ENCODE measurements around the gene LSM8.
"Not testable (repeated sequence)": the region's sequence is repeated elsewhere in the genome, so short reads cannot be mapped to it uniquely, and the experiment has no call there.

Gene LSM8

DNA sequence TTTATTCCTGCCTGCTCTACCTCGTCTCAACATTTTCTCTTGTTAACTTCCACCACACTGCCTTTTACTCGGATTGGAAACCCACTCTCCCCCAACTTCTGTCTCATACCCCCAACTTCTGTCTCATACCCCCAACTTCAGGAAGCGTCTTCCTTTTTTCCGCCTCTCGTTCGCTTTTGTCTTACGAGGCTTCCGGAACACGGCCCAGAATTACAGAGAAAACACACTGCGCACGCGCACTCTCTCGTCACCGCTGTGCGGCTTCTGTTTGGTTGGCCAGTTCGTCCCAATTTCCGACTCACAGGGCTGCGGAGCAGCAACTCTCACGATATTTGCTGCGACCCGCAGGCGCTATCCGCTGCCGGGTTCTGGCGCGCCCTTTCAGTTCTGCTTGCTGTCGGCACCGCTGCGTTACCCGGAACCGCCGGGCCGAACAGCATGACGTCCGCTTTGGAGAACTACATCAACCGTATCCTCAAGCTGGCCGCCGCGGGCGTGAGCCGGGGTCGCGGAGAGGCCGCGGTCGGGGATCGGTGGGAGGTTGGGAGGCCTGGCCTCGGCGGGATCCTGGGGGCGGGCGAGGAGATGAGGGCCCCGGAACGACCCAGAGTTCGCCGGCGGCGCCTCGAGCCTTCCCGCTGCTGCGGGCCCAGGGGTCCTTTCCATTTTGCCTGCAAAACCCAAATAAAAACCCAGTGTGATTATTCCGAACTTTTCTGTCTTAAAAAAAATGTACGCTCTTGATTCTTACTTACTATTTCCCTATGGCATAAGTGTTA, at the start of gene LSM8:
Gene LSM8 (plus strand): TSS at position 379 of the 779 bp plus-strand sequence. CDS start 60 bp downstream, at position 439.
- peak within 1 kb of the TSS; percentile 96 for H3K9ac ChIP-seq (ENCODE audit: low read depth, low read length)
- H3K27ac ChIP-seq (ENCODE audit: low read length) = peak within 1 kb of the TSS; percentile 82
- peaks cover 6% of the 10 kb centered on the region; the same call in 1 of the 2 replicates for H3K4me1 ChIP-seq (ENCODE audit: insufficient read depth, low read length)
- no peaks in the 10 kb centered on the region for H3K27me3 ChIP-seq (ENCODE audit: insufficient read depth, low read length)
- H3K4me3 ChIP-seq (ENCODE audit: low read length) = peak within 1 kb of the TSS; percentile 99
- H3K9me3 ChIP-seq (ENCODE audit: insufficient read depth, low read depth, low read length) = no peaks in the 10 kb centered on the region
- peaks cover 37% of the 10 kb centered on the region for H3K36me3 ChIP-seq (ENCODE audit: insufficient read depth, low read depth, low read length)

- H3K9ac ChIP-seq (ENCODE audit: low read depth, low read length); H3K36me3 ChIP-seq (ENCODE audit: insufficient read depth, low read depth, low read length); H3K4me3 ChIP-seq (ENCODE audit: low read length); H3K27me3 ChIP-seq (ENCODE audit: insufficient read depth, low read length); H3K4me1 ChIP-seq (ENCODE audit: insufficient read depth, low read length); H3K27ac ChIP-seq (ENCODE audit: low read length): not testable (repeated sequence)
- peaks cover 15% of the 10 kb centered on the region for H3K9me3 ChIP-seq (ENCODE audit: insufficient read depth, low read depth, low read length)
These were observed 49.5 kb upstream of the LSM8 start for GRCh38 chr7:118134420-118134819.

GRCh38 chr7:118140468-118140867, 43.5 kb upstream of the LSM8 start:
- H3K4me3 ChIP-seq (ENCODE audit: low read length) = no peak overlapping the region
- no peaks in the 10 kb centered on the region for H3K27me3 ChIP-seq (ENCODE audit: insufficient read depth, low read length)
- H3K4me1 ChIP-seq (ENCODE audit: insufficient read depth, low read length) = no peaks in the 10 kb centered on the region
- H3K9ac ChIP-seq (ENCODE audit: low read depth, low read length) = no peak overlapping the region
- no peaks in the 10 kb centered on the region for H3K36me3 ChIP-seq (ENCODE audit: insufficient read depth, low read depth, low read length)
- H3K27ac ChIP-seq (ENCODE audit: low read length) = no peak overlapping the region
- H3K9me3 ChIP-seq (ENCODE audit: insufficient read depth, low read depth, low read length) = no peaks in the 10 kb centered on the region

DNA sequence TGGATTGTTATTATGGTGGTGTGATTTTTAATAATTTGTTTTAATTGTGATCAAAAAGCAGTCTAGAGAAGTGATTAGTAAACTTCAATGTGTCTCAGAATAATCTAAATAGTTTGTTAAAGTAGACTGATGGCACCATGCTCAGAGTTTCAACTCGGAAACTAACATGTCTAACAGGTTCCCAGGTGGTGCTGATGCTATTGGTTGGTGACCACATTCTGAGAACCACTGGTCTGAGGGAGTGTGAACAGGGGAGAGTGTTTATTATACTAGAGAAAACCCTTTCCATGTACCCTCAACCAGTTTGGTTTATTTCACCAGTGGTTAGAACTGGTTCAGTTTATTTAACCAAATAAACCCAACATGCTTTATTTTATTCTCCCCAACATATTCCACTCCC, 42.0 kb upstream of the LSM8 start:
- no peak overlapping the region for H3K9ac ChIP-seq (ENCODE audit: low read depth, low read length)
- H3K36me3 ChIP-seq (ENCODE audit: insufficient read depth, low read depth, low read length) = no peaks in the 10 kb centered on the region
- H3K9me3 ChIP-seq (ENCODE audit: insufficient read depth, low read depth, low read length) = no peaks in the 10 kb centered on the region
- H3K27me3 ChIP-seq (ENCODE audit: insufficient read depth, low read length) = no peaks in the 10 kb centered on the region
- no peak overlapping the region for H3K4me3 ChIP-seq (ENCODE audit: low read length)
- H3K27ac ChIP-seq (ENCODE audit: low read length) = no peak overlapping the region
- no peaks in the 10 kb centered on the region for H3K4me1 ChIP-seq (ENCODE audit: insufficient read depth, low read length)

GRCh38 chr7:118148930-118149329, 35.0 kb upstream of the LSM8 start:
- Histone ChIP-seq H3K4me1 (ENCODE audit: insufficient read depth, low read length) (peaks cover 17% of the 10 kb centered on the region; the same call in 1 of the 2 replicates), H3K9ac (ENCODE audit: low read depth, low read length) (no peak overlapping the region), H3K27ac (ENCODE audit: low read length) (no peak overlapping the region), H3K27me3 (ENCODE audit: insufficient read depth, low read length) (no peaks in the 10 kb centered on the region), H3K9me3 (ENCODE audit: insufficient read depth, low read depth, low read length) (no peaks in the 10 kb centered on the region), H3K4me3 (ENCODE audit: low read length) (no peak overlapping the region), H3K36me3 (ENCODE audit: insufficient read depth, low read depth, low read length) (no peaks in the 10 kb centered on the region)

- H3K36me3 ChIP-seq (ENCODE audit: insufficient read depth, low read depth, low read length) = no peaks in the 10 kb centered on the region
- no peak overlapping the region for H3K4me3 ChIP-seq (ENCODE audit: low read length)
- no peak overlapping the region for H3K27ac ChIP-seq (ENCODE audit: low read length)
- peaks cover 17% of the 10 kb centered on the region; the same call in 1 of the 2 replicates for H3K4me1 ChIP-seq (ENCODE audit: insufficient read depth, low read length)
- no peaks in the 10 kb centered on the region for H3K9me3 ChIP-seq (ENCODE audit: insufficient read depth, low read depth, low read length)
- H3K27me3 ChIP-seq (ENCODE audit: insufficient read depth, low read length) = no peaks in the 10 kb centered on the region
- H3K9ac ChIP-seq (ENCODE audit: low read depth, low read length) = no peak overlapping the region
These were observed 34.6 kb upstream of the LSM8 start for GRCh38 chr7:118149394-118149793.

GRCh38 chr7:118151671-118152070, 32.3 kb upstream of the LSM8 start:
- H3K4me3 ChIP-seq (ENCODE audit: low read length) = 0 out of 2 replicates have a peak overlapping the region, but pooled peaks have one; percentile 12
- peaks cover 17% of the 10 kb centered on the region; the same call in 1 of the 2 replicates for H3K4me1 ChIP-seq (ENCODE audit: insufficient read depth, low read length)
- H3K9ac ChIP-seq (ENCODE audit: low read depth, low read length) = no peak overlapping the region
- 0 out of 2 replicates have a peak, but pooled peaks cover under 1% of the 10 kb centered on the region for H3K9me3 ChIP-seq (ENCODE audit: insufficient read depth, low read depth, low read length)
- no peaks in the 10 kb centered on the region for H3K27me3 ChIP-seq (ENCODE audit: insufficient read depth, low read length)
- H3K27ac ChIP-seq (ENCODE audit: low read length) = no peak overlapping the region
- no peaks in the 10 kb centered on the region for H3K36me3 ChIP-seq (ENCODE audit: insufficient read depth, low read depth, low read length)

- Histone ChIP-seq H3K4me3 (ENCODE audit: low read length) (peak overlapping the region; percentile 34; the same call in 1 of the 2 replicates), H3K27me3 (ENCODE audit: insufficient read depth, low read length) (no peaks in the 10 kb centered on the region), H3K9ac (ENCODE audit: low read depth, low read length) (peak overlapping the region; percentile 12; the same call in 1 of the 2 replicates), H3K9me3 (ENCODE audit: insufficient read depth, low read depth, low read length) (peaks cover 5% of the 10 kb centered on the region), H3K36me3 (ENCODE audit: insufficient read depth, low read depth, low read length) (no peaks in the 10 kb centered on the region), H3K27ac (ENCODE audit: low read length) (no peak overlapping the region), H3K4me1 (ENCODE audit: insufficient read depth, low read length) (peaks cover 17% of the 10 kb centered on the region; the same call in 1 of the 2 replicates)
These were observed 31.8 kb upstream of the LSM8 start for GRCh38 chr7:118152149-118152548.

GRCh38 chr7:118152654-118153053, 31.3 kb upstream of the LSM8 start:
- Histone ChIP-seq H3K9ac (ENCODE audit: low read depth, low read length) (peak overlapping the region; percentile 12; the same call in 1 of the 2 replicates), H3K9me3 (ENCODE audit: insufficient read depth, low read depth, low read length) (peaks cover 9% of the 10 kb centered on the region), H3K4me1 (ENCODE audit: insufficient read depth, low read length) (peaks cover 17% of the 10 kb centered on the region; the same call in 1 of the 2 replicates), H3K36me3 (ENCODE audit: insufficient read depth, low read depth, low read length) (no peaks in the 10 kb centered on the region), H3K4me3 (ENCODE audit: low read length) (peak overlapping the region; percentile 34; the same call in 1 of the 2 replicates), H3K27ac (ENCODE audit: low read length) (peak overlapping the region; percentile 11), H3K27me3 (ENCODE audit: insufficient read depth, low read length) (no peaks in the 10 kb centered on the region)

- Histone ChIP-seq H3K27me3 (ENCODE audit: insufficient read depth, low read length) (no peaks in the 10 kb centered on the region), H3K36me3 (ENCODE audit: insufficient read depth, low read depth, low read length) (no peaks in the 10 kb centered on the region), H3K27ac (ENCODE audit: low read length) (no peak overlapping the region), H3K4me3 (ENCODE audit: low read length) (no peak overlapping the region), H3K4me1 (ENCODE audit: insufficient read depth, low read length) (peaks cover 17% of the 10 kb centered on the region; the same call in 1 of the 2 replicates), H3K9ac (ENCODE audit: low read depth, low read length) (no peak overlapping the region), H3K9me3 (ENCODE audit: insufficient read depth, low read depth, low read length) (peaks cover 18% of the 10 kb centered on the region)
These were observed 30.3 kb upstream of the LSM8 start for GRCh38 chr7:118153551-118154177.

DNA sequence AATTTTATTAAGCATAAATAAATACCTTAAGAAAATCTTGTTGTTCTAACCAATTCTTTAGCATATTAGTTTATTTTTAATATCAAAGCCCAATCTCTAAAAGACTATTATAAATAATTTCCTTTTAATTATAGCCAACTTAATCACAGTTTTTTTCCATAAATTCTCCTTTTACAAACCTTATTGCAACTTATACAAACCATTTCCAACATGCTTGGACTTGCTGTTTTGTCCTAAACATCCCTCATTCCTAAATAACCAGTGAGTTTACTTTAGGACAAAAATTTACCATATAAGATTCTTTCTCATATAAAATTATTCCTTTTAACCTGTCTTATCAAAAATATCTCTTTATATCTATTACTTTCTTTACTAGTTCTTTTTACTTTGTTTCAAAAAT, 25.2 kb upstream of the LSM8 start:
- H3K4me1 ChIP-seq (ENCODE audit: insufficient read depth, low read length) = no peaks in the 10 kb centered on the region
- no peaks in the 10 kb centered on the region for H3K27me3 ChIP-seq (ENCODE audit: insufficient read depth, low read length)
- H3K9me3 ChIP-seq (ENCODE audit: insufficient read depth, low read depth, low read length) = peaks cover 39% of the 10 kb centered on the region
- no peaks in the 10 kb centered on the region for H3K36me3 ChIP-seq (ENCODE audit: insufficient read depth, low read depth, low read length)
- no peak overlapping the region for H3K9ac ChIP-seq (ENCODE audit: low read depth, low read length)
- H3K27ac ChIP-seq (ENCODE audit: low read length) = no peak overlapping the region
- H3K4me3 ChIP-seq (ENCODE audit: low read length) = no peak overlapping the region

GRCh38 chr7:118169146-118169545, 14.8 kb upstream of the LSM8 start:
- Histone ChIP-seq H3K36me3 (ENCODE audit: insufficient read depth, low read depth, low read length) (no peaks in the 10 kb centered on the region), H3K9me3 (ENCODE audit: insufficient read depth, low read depth, low read length) (no peaks in the 10 kb centered on the region), H3K4me1 (ENCODE audit: insufficient read depth, low read length) (no peaks in the 10 kb centered on the region), H3K27ac (ENCODE audit: low read length) (no peak overlapping the region), H3K27me3 (ENCODE audit: insufficient read depth, low read length) (no peaks in the 10 kb centered on the region), H3K4me3 (ENCODE audit: low read length) (no peak overlapping the region), H3K9ac (ENCODE audit: low read depth, low read length) (no peak overlapping the region)
